ENCODE data around the gene POC1A.

GRCh38 chr3:52037291-52037690, 116.9 kb downstream of the POC1A start:
- TF ChIP-seq TCF7L2 (IDR thresholded peaks at IDR 0.05; ENCODE audit: low read depth, low read length) (no peak), CTCF (IDR thresholded peaks at IDR 0.05) (no peak), POLR2AphosphoS5 (IDR thresholded peaks at IDR 0.05; ENCODE audit: low read depth, low read length) (no peak), REST (IDR thresholded peaks at IDR 0.05; ENCODE audit: insufficient read depth in 1 of 2, low read depth in 2 of 2, low read length in 1 of 2) (no peak)

All from Panc1 (cell line).